Left renal pelvis (tissue), 4 donors: ENCODE measurements around the gene DNHD1. TPM values are rescaled to one million over a fixed set of nuclear protein-coding genes. Genes with fewer than 3 reads are reported as not detected.

ENCODE experiments used
- DNase-seq, 4 donors: peaks; one replicate each; pipeline ENCODE4 v3.0.0-alpha.2; 2013; ENCODE audit warnings: low read depth in 4 of 4, low spot score in 3 of 4
- polyA plus RNA-seq, 4 donors: library from polyadenylated mRNA; unstranded; fragments of 120-200 nt; gene quantifications; one replicate each; pipeline ENCODE4 v1.2.1, GENCODE V29; 2013; ENCODE audit not compliant: insufficient read length in 4 of 4

DNHD1 gene
- polyA plus RNA-seq, 4 donors, result 4.9 to 12.6 (median 8.2) TPM

GRCh38 chr11:6579681-6580080 lies 82.6 kb downstream of the DNHD1 start:
- no peak for DNase-seq

GRCh38 chr11:6583584-6583983 lies 86.5 kb downstream of the DNHD1 start:
- no peak for DNase-seq

GRCh38 chr11:6584528-6584927 lies 87.4 kb downstream of the DNHD1 start:
- no peak for DNase-seq

- DNase-seq, result no peak
Measured at GRCh38 chr11:6586434-6587359, 89.6 kb downstream of the DNHD1 start.

GRCh38 chr11:6587360-6587953 lies 90.4 kb downstream of the DNHD1 start:
- DNase-seq, result no peak

GRCh38 chr11:6588018-6588417 lies 90.9 kb downstream of the DNHD1 start:
- no peak for DNase-seq

GRCh38 chr11:6594142-6594768 lies 97.2 kb downstream of the DNHD1 start:
- DNase-seq, result no peak

GRCh38 chr11:6596239-6596877 lies 99.3 kb downstream of the DNHD1 start:
- no peak for DNase-seq

- no peak for DNase-seq
Measured at GRCh38 chr11:6598555-6598954, 101.5 kb downstream of the DNHD1 start.

GRCh38 chr11:6599449-6599848 lies 102.4 kb downstream of the DNHD1 start:
- no peak for DNase-seq

GRCh38 chr11:6599881-6600390 lies 102.9 kb downstream of the DNHD1 start:
- DNase-seq, result no peak

GRCh38 chr11:6601041-6601461 lies 104.0 kb downstream of the DNHD1 start:
- DNase-seq, result no peak

GRCh38 chr11:6602096-6602940 lies 105.2 kb downstream of the DNHD1 start:
- DNase-seq, result no peak

GRCh38 chr11:6603287-6604080 lies 106.4 kb downstream of the DNHD1 start, which contains the start of the genes ILK and RRP8:
TSS of gene ILK (plus strand) at chr11:6603774. CDS start at chr11:6604272, 498 bp downstream.
TSS of gene RRP8 (minus strand) at chr11:6603616. CDS start at chr11:6603502, 114 bp downstream.
- peak in 3 of 4 donors; percentile 75 to 84 (median 82) for DNase-seq

- DNase-seq, result peak in 2 of 4 donors; percentile 40 to 58
Measured at GRCh38 chr11:6604081-6604626, 107.1 kb downstream of the DNHD1 start.

- no peak for DNase-seq
Measured at GRCh38 chr11:6604790-6605189, 107.7 kb downstream of the DNHD1 start.

- DNase-seq, result peak in 3 of 4 donors; percentile 84 to 90 (median 88)
Measured at GRCh38 chr11:6606471-6607189, 109.5 kb downstream of the DNHD1 start.
